A673 (cell line): Measurements from ENCODE around the gene SYNGR1. TPM values are rescaled to one million over a fixed set of nuclear protein-coding genes. Genes with fewer than 3 reads are reported as not detected.

Experiments
- BruUV-seq: library from RNA; stranded (reverse); fragments of 400-500 nt; replicated peaks from 2 replicates; lab custom pipeline; 2021; lab: Mats Ljungman, UMichigan
- CTCF ChIA-PET: fragments of 300-600 bp; sonication (Branson Sonifier 250); formaldehyde crosslinking; loops from one replicate; lab custom pipeline; 2022; ENCODE audit warnings: antibody characterized with exemption; lab: Charles Lee
- POLR2A ChIA-PET: fragments of 300-600 bp; sonication (Branson Sonifier 250); formaldehyde crosslinking; loops from one replicate; lab custom pipeline; 2022; ENCODE audit warnings: antibody characterized with exemption; ENCODE audit not compliant: low non-redundant PET; lab: Charles Lee
- DNase-seq: peaks from one replicate; pipeline ENCODE4 v3.0.0-alpha.2; 2015; ENCODE audit warnings: low spot score
- H3K27ac ChIP-seq: fragments of 200-600 bp; sonication (generic); 2 replicates; pipeline ENCODE4 v1.5.1; 2016; ENCODE audit warnings: mixed run types, low read depth, mild to moderate bottlenecking, mixed read lengths, antibody characterized with exemption, low read length; ENCODE audit not compliant: poor library complexity, severe bottlenecking
- H3K27me3 ChIP-seq: fragments of 200-600 bp; sonication (generic); replicated peaks from 2 replicates; pipeline ENCODE4 v1.6.1; 2017; ENCODE audit warnings: mixed run types, low read depth, mild to moderate bottlenecking, mixed read lengths, antibody characterized with exemption, low read length; ENCODE audit not compliant: insufficient read depth, poor library complexity
- H3K36me3 ChIP-seq: fragments of 200-600 bp; sonication (generic); 2 replicates; pipeline ENCODE4 v1.6.1; 2016; ENCODE audit warnings: mixed run types, mild to moderate bottlenecking, mixed read lengths, antibody characterized with exemption, low read length; ENCODE audit not compliant: insufficient read depth, poor library complexity, severe bottlenecking
- H3K4me1 ChIP-seq: fragments of 200-600 bp; sonication (generic); 2 replicates; pipeline ENCODE4 v1.6.1; 2017; ENCODE audit warnings: mixed run types, mild to moderate bottlenecking, mixed read lengths, antibody characterized with exemption, low read length; ENCODE audit not compliant: insufficient read depth, poor library complexity, severe bottlenecking
- H3K4me3 ChIP-seq: fragments of 200-600 bp; sonication (generic); 2 replicates; pipeline ENCODE4 v1.5.1; 2016; ENCODE audit warnings: low read depth, mixed run types, mild to moderate bottlenecking, mixed read lengths, low read length; ENCODE audit not compliant: poor library complexity, severe bottlenecking
- H3K9me3 ChIP-seq: fragments of 200-600 bp; sonication (generic); 2 replicates; pipeline ENCODE4 v1.6.1; 2016; ENCODE audit warnings: mixed run types, low read depth, mild to moderate bottlenecking, mixed read lengths, antibody characterized with exemption, low read length; ENCODE audit not compliant: poor library complexity, severe bottlenecking
- EZH2 ChIP-seq: fragments of 200-600 bp; sonication (generic); IDR thresholded peaks from 2 replicates; pipeline ENCODE4 v1.6.1; 2017; ENCODE audit warnings: borderline replicate concordance, low read depth, mild to moderate bottlenecking, mixed read lengths, antibody characterized with exemption, low read length; ENCODE audit not compliant: poor library complexity, severe bottlenecking
- intact Hi-C: fragments of 100-400 bp; cut with micrococcal nuclease; formaldehyde crosslinking; loops from one replicate; pipeline ENCODE4 v1.10.0; 2022; ENCODE audit not compliant: unreplicated experiment
- total RNA-seq: library from RNA; stranded (reverse); gene quantifications from 2 replicates; pipeline ENCODE4 v1.2.3, GENCODE V29; 2021
- TF ChIP-seq, protein P1 (sequence below): fragments of 300-800, 200-600 bp; sonication (generic); conservative IDR thresholded peaks from 2 replicates; pipeline ENCODE4 v1.5.1; 2017; ENCODE audit warnings: low read depth, mild to moderate bottlenecking, antibody characterized with exemption, low read length, moderate library complexity, mixed read lengths

Gene SYNGR1
- total RNA-seq, 1 experiment from 2014 or later, result 31.7 TPM

DNA sequence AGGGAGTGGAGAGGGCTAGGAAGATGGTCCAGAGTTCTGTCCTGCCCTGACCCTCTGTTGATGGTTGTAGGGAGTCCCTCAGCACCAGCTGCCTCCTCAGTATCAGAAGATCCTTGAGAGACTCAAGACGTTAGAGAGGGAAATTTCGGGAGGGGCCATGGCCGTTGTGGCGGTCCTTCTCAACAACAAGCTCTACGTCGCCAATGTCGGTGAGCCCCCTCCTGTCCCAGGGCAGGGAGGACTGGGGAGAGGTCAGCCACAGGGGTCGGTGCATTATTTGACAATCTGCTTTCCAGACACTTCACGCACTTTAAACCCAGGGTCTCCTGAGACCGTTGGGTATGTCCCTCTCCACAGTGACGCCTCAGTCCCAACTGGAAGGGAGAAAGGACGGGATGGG lies 67.8 kb downstream of the SYNGR1 start:
- BruUV-seq, result no TSS peak
- no peak for DNase-seq
- Histone ChIP-seq H3K4me3 (no peak overlapping the region), H3K27ac (no peak overlapping the region), H3K4me1 (no peaks in the 10 kb centered on the region), H3K36me3 (peaks cover 60% of the 10 kb centered on the region), H3K27me3 (no peaks in the 10 kb centered on the region), H3K9me3 (no peaks in the 10 kb centered on the region)
- intact Hi-C loops, result no loop called here
- POLR2A ChIA-PET, result no interaction called here
- CTCF ChIA-PET, result no interaction called here
- TF ChIP-seq, protein P1, sequence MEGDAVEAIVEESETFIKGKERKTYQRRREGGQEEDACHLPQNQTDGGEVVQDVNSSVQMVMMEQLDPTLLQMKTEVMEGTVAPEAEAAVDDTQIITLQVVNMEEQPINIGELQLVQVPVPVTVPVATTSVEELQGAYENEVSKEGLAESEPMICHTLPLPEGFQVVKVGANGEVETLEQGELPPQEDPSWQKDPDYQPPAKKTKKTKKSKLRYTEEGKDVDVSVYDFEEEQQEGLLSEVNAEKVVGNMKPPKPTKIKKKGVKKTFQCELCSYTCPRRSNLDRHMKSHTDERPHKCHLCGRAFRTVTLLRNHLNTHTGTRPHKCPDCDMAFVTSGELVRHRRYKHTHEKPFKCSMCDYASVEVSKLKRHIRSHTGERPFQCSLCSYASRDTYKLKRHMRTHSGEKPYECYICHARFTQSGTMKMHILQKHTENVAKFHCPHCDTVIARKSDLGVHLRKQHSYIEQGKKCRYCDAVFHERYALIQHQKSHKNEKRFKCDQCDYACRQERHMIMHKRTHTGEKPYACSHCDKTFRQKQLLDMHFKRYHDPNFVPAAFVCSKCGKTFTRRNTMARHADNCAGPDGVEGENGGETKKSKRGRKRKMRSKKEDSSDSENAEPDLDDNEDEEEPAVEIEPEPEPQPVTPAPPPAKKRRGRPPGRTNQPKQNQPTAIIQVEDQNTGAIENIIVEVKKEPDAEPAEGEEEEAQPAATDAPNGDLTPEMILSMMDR, result no peak
- no peak for TF ChIP-seq EZH2

- POLR2A ChIA-PET, result no interaction called here
- peaks cover 62% of the 10 kb centered on the region for H3K36me3 ChIP-seq
Measured at GRCh38 chr22:39418696-39419095, 68.9 kb downstream of the SYNGR1 start.

DNA sequence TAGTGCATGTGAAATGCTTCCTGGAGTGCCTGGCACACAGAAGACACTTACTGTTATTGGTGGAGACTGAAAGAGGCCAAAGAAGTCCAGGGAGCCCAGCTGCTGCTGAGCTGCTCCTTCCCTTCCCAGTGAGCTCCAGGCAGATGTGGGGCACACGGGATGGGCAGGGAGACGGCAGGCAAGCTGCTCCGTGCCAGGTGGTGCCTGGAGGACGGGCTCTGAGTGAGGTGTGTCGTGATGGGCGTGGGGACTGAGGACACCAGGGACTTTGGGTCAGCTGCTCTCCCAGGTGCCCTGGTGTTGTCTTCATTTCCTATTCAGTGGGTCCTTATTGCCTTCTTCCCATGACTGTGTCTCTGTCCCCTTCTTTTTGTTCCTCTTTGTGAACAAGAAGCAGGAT lies 69.3 kb downstream of the SYNGR1 start:
- DNase-seq, result no peak
- H3K27me3 ChIP-seq, result no peaks in the 10 kb centered on the region
- POLR2A ChIA-PET, result no interaction called here
- peaks cover 65% of the 10 kb centered on the region for H3K36me3 ChIP-seq
- intact Hi-C loops, result no loop called here
- H3K4me1 ChIP-seq, result no peaks in the 10 kb centered on the region
- H3K9me3 ChIP-seq, result no peaks in the 10 kb centered on the region
- no peak overlapping the region for H3K27ac ChIP-seq
- no peak for TF ChIP-seq EZH2
- TF ChIP-seq, protein P1, result no peak
- CTCF ChIA-PET, result no interaction called here
- no TSS peak for BruUV-seq
- no peak overlapping the region for H3K4me3 ChIP-seq

More at GRCh38 chr22:39418696-39419095, 68.9 kb downstream of the SYNGR1 start:
- H3K27me3 ChIP-seq, result no peaks in the 10 kb centered on the region
- no peak for DNase-seq
- CTCF ChIA-PET, result no interaction called here
- no TSS peak for BruUV-seq
- no peak for TF ChIP-seq EZH2
- H3K27ac ChIP-seq, result no peak overlapping the region
- no peaks in the 10 kb centered on the region for H3K4me1 ChIP-seq
- no peak overlapping the region for H3K4me3 ChIP-seq
- H3K9me3 ChIP-seq, result no peaks in the 10 kb centered on the region
- intact Hi-C loops, result no loop called here

DNA sequence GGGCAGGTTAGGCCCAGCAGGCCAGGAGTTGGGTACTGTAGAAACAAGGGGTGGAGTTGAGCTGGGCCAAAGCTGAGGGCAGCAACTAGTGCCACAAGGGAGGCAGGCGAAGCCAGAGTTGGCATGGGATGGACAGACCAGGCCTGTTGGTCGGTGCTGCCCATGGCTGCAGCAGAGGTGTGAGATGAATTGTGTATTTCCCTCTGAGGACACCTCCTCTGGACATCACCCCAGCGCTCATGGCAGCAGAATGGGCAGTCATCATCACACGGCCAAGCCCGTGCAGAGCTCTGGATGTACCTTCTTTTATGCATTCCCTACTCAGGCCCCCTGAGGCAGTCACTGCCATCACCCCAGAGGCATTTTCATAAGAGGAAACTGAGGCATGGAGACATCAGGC lies 70.1 kb downstream of the SYNGR1 start:
- Histone ChIP-seq H3K27me3 (no peaks in the 10 kb centered on the region), H3K9me3 (no peaks in the 10 kb centered on the region), H3K36me3 (peaks cover 71% of the 10 kb centered on the region), H3K4me1 (no peaks in the 10 kb centered on the region), H3K4me3 (no peak overlapping the region), H3K27ac (no peak overlapping the region)
- DNase-seq, result no peak
- POLR2A ChIA-PET, result no interaction called here
- CTCF ChIA-PET, result no interaction called here
- no TSS peak for BruUV-seq
- TF ChIP-seq, protein P1, result no peak
- TF ChIP-seq EZH2, result no peak
- intact Hi-C loops, result no loop called here
